Stimulated activated naive CD4-positive, alpha-beta T cell (primary cell): ENCODE data around the gene ARHGAP22.
"Not testable (repeated sequence)": the region's sequence is repeated elsewhere in the genome, so short reads cannot be mapped to it uniquely, and the experiment has no call there.

Experiments used
- DNase-seq, 6 experiments: peaks; one replicate each; lab custom pipeline; 2025; lab: John Stamatoyannopoulos, UW

ARHGAP22 gene

GRCh38 chr10:48604991-48605508, at the start of gene ARHGAP22:
Gene ARHGAP22, minus strand, starts transcription at chr10:48605073. Its CDS starts 277 bp downstream, at chr10:48604796.
- DNase-seq = no peak

DNA sequence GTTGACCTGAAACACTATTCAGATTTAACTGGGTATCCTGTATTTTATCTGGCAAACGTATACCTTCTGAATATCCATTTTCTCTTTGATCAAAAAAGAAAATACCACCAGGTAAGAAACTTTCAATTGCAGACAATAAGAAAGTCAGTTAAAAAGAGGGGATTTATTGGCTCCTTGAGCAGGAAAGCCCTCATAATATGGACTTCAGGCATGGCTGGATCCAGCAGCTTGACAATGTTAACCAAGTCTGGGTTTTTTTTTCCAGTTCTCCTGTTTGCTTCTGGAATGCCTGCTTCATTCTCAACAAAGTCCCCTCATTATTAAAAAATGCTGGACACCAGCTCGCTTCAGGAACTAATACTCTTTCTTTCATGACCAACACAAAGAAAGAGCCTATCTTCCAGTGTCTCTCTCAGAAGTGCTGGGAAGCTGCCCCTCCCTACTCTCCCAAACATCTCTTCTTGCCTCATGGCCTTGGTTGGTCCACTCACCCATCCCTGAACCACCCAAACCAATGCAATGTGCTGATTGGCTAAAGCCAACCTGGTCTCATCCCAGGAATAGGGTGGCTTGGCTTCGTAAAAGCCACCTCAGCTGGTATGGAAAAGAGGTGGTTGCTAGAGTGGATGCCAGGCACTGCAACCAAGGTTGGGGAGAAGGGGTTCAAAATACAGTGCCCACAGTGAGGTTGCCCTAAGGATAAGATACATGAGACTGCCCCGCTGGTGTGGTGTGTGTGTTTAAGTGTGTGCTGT, 49.2 kb upstream of the ARHGAP22 start:
- DNase-seq = no peak

GRCh38 chr10:48653347-48653746, 48.5 kb upstream of the ARHGAP22 start:
- no peak for DNase-seq

DNA sequence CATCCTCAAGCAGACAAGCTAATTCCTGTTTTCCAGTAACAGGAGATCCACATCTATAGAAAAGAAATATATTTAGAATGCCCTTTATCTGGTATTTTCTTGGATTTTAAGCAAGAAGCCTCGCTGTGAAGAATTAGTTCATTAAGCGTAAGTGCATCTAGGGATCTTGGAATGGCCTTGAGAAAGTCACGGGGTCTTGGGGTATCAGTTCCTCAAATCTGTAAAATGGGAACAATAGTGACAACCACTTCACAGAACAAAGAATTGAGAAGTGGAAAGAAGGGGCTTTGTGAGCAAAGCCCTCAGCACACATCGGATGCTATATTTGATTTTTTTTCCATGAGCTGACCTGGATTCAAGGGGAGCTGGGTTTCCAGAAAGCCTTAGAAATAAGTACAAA, 47.5 kb upstream of the ARHGAP22 start:
- no peak for DNase-seq

DNA sequence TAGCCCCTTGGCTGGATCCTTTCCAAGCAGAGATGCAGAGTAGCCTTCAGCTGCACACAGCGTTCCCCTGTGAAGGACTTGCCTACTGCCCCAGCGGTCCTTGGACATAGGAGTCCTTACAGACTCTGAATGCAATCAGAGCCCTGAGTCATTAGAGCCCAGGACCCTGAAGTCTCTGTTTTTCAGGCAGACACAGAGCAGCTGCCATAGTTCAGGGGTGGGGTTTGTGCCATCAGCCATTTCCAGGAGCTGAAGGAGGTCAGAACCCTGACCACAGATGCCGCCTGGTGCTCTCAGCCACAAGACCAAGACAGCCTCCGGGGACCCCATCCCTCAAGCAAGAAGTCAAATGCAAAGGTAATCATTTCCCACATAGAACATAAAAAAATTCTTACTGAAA, 47.0 kb upstream of the ARHGAP22 start:
- no peak for DNase-seq

GRCh38 chr10:48651293-48651692, 46.4 kb upstream of the ARHGAP22 start:
- no peak for DNase-seq

GRCh38 chr10:48649349-48649944, 44.6 kb upstream of the ARHGAP22 start:
- no peak for DNase-seq

GRCh38 chr10:48648172-48648942, 43.5 kb upstream of the ARHGAP22 start:
- no peak for DNase-seq

- not testable (repeated sequence) for DNase-seq
Measured at GRCh38 chr10:48647073-48647472, 42.2 kb upstream of the ARHGAP22 start.

DNA sequence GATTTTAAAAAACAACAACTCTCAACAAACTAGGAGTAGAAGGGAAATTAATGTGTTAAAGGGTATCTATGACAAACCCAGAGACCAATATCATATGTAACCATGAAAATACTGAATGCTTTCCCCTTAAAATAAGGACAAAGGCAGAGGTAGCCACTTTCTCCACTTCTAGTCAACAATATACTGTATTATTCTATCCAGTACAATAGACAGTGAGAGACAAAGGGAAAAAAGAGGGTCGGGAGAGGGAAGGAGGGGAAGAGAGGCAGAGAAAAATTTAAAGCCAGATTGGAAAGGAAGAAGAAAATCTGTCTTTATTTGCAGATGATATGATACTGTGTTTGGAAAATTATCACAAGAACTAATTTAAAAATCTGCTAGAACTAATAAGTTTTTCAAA, 40.7 kb upstream of the ARHGAP22 start:
- DNase-seq = no peak

- not testable (repeated sequence) for DNase-seq
Measured at GRCh38 chr10:48641099-48641690, 36.3 kb upstream of the ARHGAP22 start.

DNA sequence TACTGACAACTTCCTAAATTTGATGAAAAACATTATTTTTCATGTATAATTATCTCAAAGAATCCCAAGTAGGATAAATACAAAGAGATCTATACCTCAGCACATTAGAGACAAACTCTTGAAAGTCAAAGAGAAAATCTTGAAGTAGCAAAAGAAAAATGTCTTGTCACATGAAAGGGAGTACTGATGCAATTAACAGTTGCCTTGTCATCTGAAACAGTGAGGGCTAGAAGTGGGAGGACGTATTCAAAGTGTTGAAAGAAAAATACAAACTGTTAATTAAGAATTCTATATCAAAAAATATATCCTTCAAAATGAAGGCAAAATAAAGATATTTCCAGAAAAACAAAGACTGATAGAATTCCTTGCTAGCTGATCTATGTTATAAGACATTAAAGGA, 35.5 kb upstream of the ARHGAP22 start:
- no peak for DNase-seq

GRCh38 chr10:48639632-48640031, 34.8 kb upstream of the ARHGAP22 start:
- DNase-seq = no peak

GRCh38 chr10:48638739-48639527, 34.1 kb upstream of the ARHGAP22 start:
- DNase-seq = no peak

DNA sequence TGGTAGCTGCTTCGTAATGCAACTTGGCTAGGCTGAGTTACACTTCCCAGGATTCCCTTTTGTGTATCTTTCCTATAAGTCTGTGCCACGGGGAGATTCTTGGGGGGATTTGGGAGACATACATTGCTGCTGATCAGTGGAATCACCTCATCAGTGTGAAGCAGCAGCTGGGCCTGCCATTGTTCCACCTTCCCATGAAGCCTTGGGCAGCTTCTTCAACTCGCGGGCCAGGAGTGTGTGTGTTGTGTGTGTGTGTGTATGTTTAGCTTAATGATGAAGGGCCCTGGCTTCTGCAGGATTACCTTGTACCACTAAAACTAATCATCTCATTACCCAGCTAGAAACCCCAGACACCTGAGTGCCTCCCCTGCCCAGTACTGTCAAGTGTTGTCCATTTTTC, 33.3 kb upstream of the ARHGAP22 start:
- DNase-seq = no peak

- DNase-seq = no peak
Measured at GRCh38 chr10:48636901-48637300, 32.0 kb upstream of the ARHGAP22 start.

DNA sequence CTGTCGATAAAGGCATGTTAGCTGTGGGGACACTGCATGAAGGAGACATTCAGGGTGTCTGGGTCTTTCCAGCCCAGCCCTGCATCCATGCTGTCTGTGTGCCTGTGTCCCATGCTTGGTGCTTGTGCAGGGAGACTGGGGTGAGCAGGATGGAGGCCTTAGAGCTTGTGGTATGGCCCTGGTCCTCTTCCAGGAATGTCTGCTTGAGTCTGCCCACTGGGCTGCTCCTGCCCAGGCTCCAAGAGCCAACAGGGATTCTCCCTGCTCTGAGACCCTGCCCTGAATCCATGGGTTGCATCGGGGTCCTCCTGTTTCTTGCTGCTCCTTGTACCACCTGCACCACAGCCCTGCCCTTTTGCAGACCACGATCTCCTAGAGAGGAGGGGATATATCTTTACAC, 31.4 kb upstream of the ARHGAP22 start:
- no peak for DNase-seq

- no peak for DNase-seq
Measured at GRCh38 chr10:48634984-48635557, 30.2 kb upstream of the ARHGAP22 start.

- no peak for DNase-seq
Measured at GRCh38 chr10:48634198-48634983, 29.5 kb upstream of the ARHGAP22 start.
